GM19239 (cell line): ENCODE data around the gene POLD2.
A peak's percentile ranks its signal among the peaks of the same experiment; 100 is the strongest.

Experiments used
- DNase-seq: peaks from one replicate; pipeline ENCODE4 v3.0.0; 2011; ENCODE audit warnings: low spot score; ENCODE audit not compliant: insufficient read length
- FAIRE-seq: peaks from 2 replicates; lab custom pipeline; 2011; peaks lifted over from hg19 to GRCh38; lab: Jason Lieb, UNC

The POLD2 gene

GRCh38 chr7:44116087-44116788 is 7.1 kb downstream of the POLD2 start:
- DNase-seq (no peak), FAIRE-seq (no peak)

GRCh38 chr7:44114586-44115310 is 8.6 kb downstream of the POLD2 start:
- no peak for FAIRE-seq
- no peak for DNase-seq

- no peak for FAIRE-seq
- DNase-seq, result no peak
These were observed 9.5 kb downstream of the POLD2 start for GRCh38 chr7:44113764-44114354.

- no peak for DNase-seq
- no peak for FAIRE-seq
These were observed 10.2 kb downstream of the POLD2 start for GRCh38 chr7:44112997-44113763.

GRCh38 chr7:44112231-44112996 is 10.9 kb downstream of the POLD2 start:
- FAIRE-seq, result no peak
- no peak for DNase-seq

GRCh38 chr7:44111761-44112160 is 11.6 kb downstream of the POLD2 start:
- FAIRE-seq, result no peak
- DNase-seq, result no peak

- DNase-seq (no peak), FAIRE-seq (no peak)
These were observed 12.4 kb downstream of the POLD2 start for GRCh38 chr7:44110719-44111635.

GRCh38 chr7:44109991-44110390 is 13.4 kb downstream of the POLD2 start:
- DNase-seq (no peak), FAIRE-seq (no peak)

- FAIRE-seq (no peak), DNase-seq (no peak)
These were observed 14.3 kb downstream of the POLD2 start for GRCh38 chr7:44108768-44109750.

- no peak for FAIRE-seq
- DNase-seq, result no peak
These were observed 15.2 kb downstream of the POLD2 start for GRCh38 chr7:44107961-44108767.

GRCh38 chr7:44107116-44107960 is 16.0 kb downstream of the POLD2 start:
- FAIRE-seq (no peak), DNase-seq (no peak)

- DNase-seq (no peak), FAIRE-seq (no peak)
These were observed 16.9 kb downstream of the POLD2 start for GRCh38 chr7:44106311-44107065.

GRCh38 chr7:44105832-44106231 is 17.5 kb downstream of the POLD2 start:
- no peak for FAIRE-seq

GRCh38 chr7:44104860-44105771 is 18.2 kb downstream of the POLD2 start:
- DNase-seq, result no peak

More at GRCh38 chr7:44105832-44106231, 17.5 kb downstream of the POLD2 start:
- DNase-seq, result no peak

More at GRCh38 chr7:44104860-44105771, 18.2 kb downstream of the POLD2 start:
- peak; percentile 61 for FAIRE-seq
